MM.1S (cell line): Measurements from ENCODE around the gene SIM1.

Experiments used
- CTCF ChIP-seq: fragments of 300-600 bp; sonication (generic); IDR thresholded peaks from 2 replicates; pipeline ENCODE4 v1.5.1; 2016; ENCODE audit warnings: antibody characterized with exemption, low read length, mixed read lengths
- EZH2 ChIP-seq: fragments of 300-600 bp; sonication (generic); optimal IDR thresholded peaks from 2 replicates; pipeline ENCODE3; 2017; ENCODE audit warnings: low read depth, mild to moderate bottlenecking, antibody characterized with exemption, low read length, mixed read lengths
- EZH2phosphoT487 ChIP-seq: fragments of 300-600 bp; sonication (generic); IDR thresholded peaks from 2 replicates; pipeline ENCODE4 v1.6.1; 2018; ENCODE audit warnings: antibody characterized with exemption, low read length

DNA sequence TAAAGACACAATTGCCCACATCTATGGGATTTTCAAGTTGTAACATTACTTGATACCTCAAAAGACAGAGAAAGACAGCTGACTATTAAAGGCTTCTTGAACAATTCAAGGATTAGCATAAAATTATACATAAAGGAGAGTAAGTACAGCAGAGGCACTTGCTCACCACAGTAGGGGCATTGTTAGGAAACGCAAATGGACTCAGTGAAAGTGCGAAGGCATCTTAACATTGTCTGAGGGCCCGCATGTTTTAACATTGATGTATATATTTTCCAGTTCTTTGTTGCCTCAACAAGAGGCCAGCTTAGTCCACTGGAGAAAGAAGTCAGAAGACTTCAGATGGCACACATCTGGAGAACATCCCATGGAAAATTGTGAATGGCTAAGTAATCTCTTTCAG is 115.4 kb downstream of the SIM1 start:
- TF ChIP-seq EZH2: no peak
- TF ChIP-seq CTCF: no peak
- TF ChIP-seq EZH2phosphoT487: no peak
